HepG2 (cell line): ENCODE results near the gene MSH3. TPM values are rescaled to one million over a fixed set of nuclear protein-coding genes. Genes with fewer than 3 reads are reported as not detected.

Experiments used
- ATAC-seq: fragments of 200-7000 bp; cut with Tn5 transposase; 3 replicates; pipeline ENCODE4 v1.9.1; 2020; ENCODE audit warnings: mild to moderate bottlenecking, moderate library complexity
- BruUV-seq: library from RNA; stranded (reverse); fragments of 400-500 nt; replicated peaks from 2 replicates; lab custom pipeline; 2021; lab: Mats Ljungman, UMichigan
- CTCF ChIA-PET: fragments of 300-600 bp; formaldehyde crosslinking; extraction: SDS; loops from one replicate; lab custom pipeline; 2021; ENCODE audit warnings: low total read pairs, inconsistent platforms, low intra/inter-chr PET ratio; lab: Yijun Ruan, JAX
- POLR2A ChIA-PET: fragments of 350-600 bp; sonication (Branson Sonifier 250); formaldehyde crosslinking; loops from one replicate; lab custom pipeline; 2020; ENCODE audit warnings: antibody characterized with exemption, inconsistent platforms; lab: Yijun Ruan, JAX
- DNase-seq: peaks from one replicate; pipeline ENCODE4 v3.0.0-alpha.2; 2015; ENCODE audit warnings: low spot score
- FAIRE-seq: peaks from 3 replicates; lab custom pipeline; 2011; peaks lifted over from hg19 to GRCh38; lab: Jason Lieb, UNC
- H2AFZ ChIP-seq: one replicate; pipeline ENCODE4 v1.6.1; 2011; ENCODE audit warnings: low read length, inconsistent platforms
- H3K27ac ChIP-seq: fragments of 300-600 bp; 3 replicates; pipeline ENCODE4 v1.8.0; 2011; ENCODE audit warnings: mixed run types, mild to moderate bottlenecking, mixed read lengths, low read length, inconsistent platforms; ENCODE audit not compliant: insufficient read depth; ENCODE audit errors: extremely low read length
- H3K27me3 ChIP-seq, 2 experiments: fragments of 200-600 bp in 1 of 2; 2 replicates in 1 of 2; 3 replicates in 1 of 2; pipeline versions ENCODE4 v1.6.0 to v1.8.0; 2011; ENCODE audit warnings: low read length in 2 of 2, mild to moderate bottlenecking in 2 of 2, moderate library complexity in 2 of 2, inconsistent platforms in 1 of 2; ENCODE audit not compliant: insufficient read depth in 2 of 2, control insufficient read depth in 1 of 2
- H3K36me3 ChIP-seq, 2 experiments: fragments of 200-600 bp in 1 of 2; replicated peaks in 1 of 2; 2 replicates in 1 of 2; 3 replicates in 1 of 2; pipeline versions ENCODE4 v1.5.1 to v1.8.0; 2011; ENCODE audit warnings: low read length in 2 of 2, inconsistent platforms in 1 of 2; ENCODE audit not compliant: insufficient read depth in 2 of 2, control insufficient read depth in 1 of 2
- H3K4me1 ChIP-seq: 2 replicates; pipeline ENCODE4 v1.5.1; 2012; ENCODE audit warnings: low read length, inconsistent platforms; ENCODE audit not compliant: insufficient read depth
- H3K4me2 ChIP-seq: 2 replicates; pipeline ENCODE4 v1.6.0; 2011; ENCODE audit warnings: low read depth, low read length, inconsistent platforms
- H3K4me3 ChIP-seq, 3 experiments: fragments of 200-600 bp in 1 of 3; sonication (generic), shearing (Covaris generic) in 1 of 3; replicated peaks in 1 of 3; 2 replicates each; pipeline ENCODE4 v1.5.1; 2011 to 2016; ENCODE audit warnings: low read length in 3 of 3, inconsistent platforms in 2 of 3, low read depth in 2 of 3, mild to moderate bottlenecking in 2 of 3, control low read depth in 1 of 3, mixed read lengths in 1 of 3; ENCODE audit not compliant: insufficient read depth in 1 of 3
- H3K79me2 ChIP-seq: one replicate; pipeline ENCODE4 v1.6.1; 2011; ENCODE audit warnings: low read length, inconsistent platforms; ENCODE audit not compliant: insufficient read depth
- H3K9ac ChIP-seq: 2 replicates; pipeline ENCODE4 v1.6.0; 2011; ENCODE audit warnings: mild to moderate bottlenecking, low read depth, low read length, inconsistent platforms; ENCODE audit not compliant: insufficient read depth
- H3K9me3 ChIP-seq: 2 replicates; pipeline ENCODE4 v1.5.1; 2012; ENCODE audit warnings: mild to moderate bottlenecking, low read length
- H4K20me1 ChIP-seq: 2 replicates; pipeline ENCODE4 v1.6.0; 2011; ENCODE audit warnings: inconsistent platforms, mild to moderate bottlenecking, low read length, moderate library complexity; ENCODE audit not compliant: insufficient read depth
- BCL6 ChIP-seq: IDR thresholded peaks from 2 replicates; pipeline ENCODE4 v1.6.1; 2016; ENCODE audit warnings: missing genetic modification reagents, missing compliant biosample characterization
- FLYWCH1 ChIP-seq: sonication (generic); formaldehyde crosslinking; IDR thresholded peaks from 2 replicates; pipeline ENCODE4 v1.8.1; 2023; ENCODE audit warnings: mild to moderate bottlenecking, missing genetic modification reagents
- KLF12 ChIP-seq: sonication (generic); formaldehyde crosslinking; IDR thresholded peaks from 2 replicates; pipeline ENCODE4 v1.4.0; 2020; ENCODE audit warnings: missing genetic modification reagents, borderline replicate concordance
- NR2F1 ChIP-seq, 2 experiments: fragments of 450-650 bp in 1 of 2; formaldehyde crosslinking in 1 of 2; IDR thresholded peaks; 2 replicates each; pipeline versions ENCODE4 v1.5.0 to v1.6.1; 2016 to 2020; ENCODE audit warnings: mild to moderate bottlenecking in 1 of 2, missing compliant biosample characterization in 1 of 2, missing genetic modification reagents in 1 of 2, moderate library complexity in 1 of 2
- SRY ChIP-seq: sonication (generic); formaldehyde crosslinking; IDR thresholded peaks from 2 replicates; pipeline ENCODE4 v1.8.0; 2022; ENCODE audit warnings: mild to moderate bottlenecking, missing genetic modification reagents
- TOPORS ChIP-seq: sonication (generic); formaldehyde crosslinking; IDR thresholded peaks from 2 replicates; pipeline ENCODE4 v1.8.0; 2023; ENCODE audit warnings: mild to moderate bottlenecking, missing genetic modification reagents
- ZNF33A ChIP-seq: sonication (generic); formaldehyde crosslinking; IDR thresholded peaks from 2 replicates; pipeline ENCODE4 v1.5.1; 2020; ENCODE audit warnings: missing genetic modification reagents, mild to moderate bottlenecking, moderate library complexity, borderline replicate concordance
- ZNF607 ChIP-seq: sonication (generic); formaldehyde crosslinking; IDR thresholded peaks from 2 replicates; pipeline ENCODE4 v1.5.1; 2020; ENCODE audit warnings: missing genetic modification reagents, mild to moderate bottlenecking, borderline replicate concordance
- ZNF782 ChIP-seq: sonication (generic); formaldehyde crosslinking; IDR thresholded peaks from 2 replicates; pipeline ENCODE4 v1.4.0; 2020; ENCODE audit warnings: missing genetic modification reagents, mild to moderate bottlenecking, borderline replicate concordance
- ZNF816 ChIP-seq: sonication (generic); formaldehyde crosslinking; IDR thresholded peaks from 2 replicates; pipeline ENCODE4 v1.8.0; 2022; ENCODE audit warnings: missing genetic modification reagents, mild to moderate bottlenecking, borderline replicate concordance
- WGBS: methylation state at CpG from one replicate; pipeline ENCODE4 v1.1.6; 2017; ENCODE audit warnings: low lambda C conversion rate; 5-methylcytosine and 5-hydroxymethylcytosine counted together
- in situ Hi-C: cut with HindIII; loops from 2 replicates; pipeline ENCODE4 v1.10.0; 2017; ENCODE audit warnings: low pct_unique_long_range_greater_than_20kb; ENCODE audit not compliant: extremely low pct_ligation_motif_present
- intact Hi-C: fragments of 100-400 bp; cut with micrococcal nuclease; formaldehyde crosslinking; loops from one replicate; pipeline ENCODE4 v1.10.0; 2022; ENCODE audit not compliant: unreplicated experiment
- polyA plus RNA-seq, 8 experiments: library from polyadenylated mRNA; depleted of rRNA in 3 of 8; stranded (reverse) in 7 of 8; unstranded in 1 of 8; fragments of >200 nt; fragmentation: Illumina TruSeq in 4 of 8; extraction: Trizol in 4 of 8; gene quantifications; 2 replicates each; pipeline versions ENCODE4 v1.2.1 to v1.2.3, GENCODE V29; 2011 to 2016; ENCODE audit warnings: low read depth in 4 of 8, missing spikeins in 1 of 8, mixed read lengths in 1 of 8; ENCODE audit not compliant: insufficient read depth in 1 of 8
- total RNA-seq, 5 experiments: library from RNA; depleted of rRNA; stranded (reverse); fragments of >200 nt; fragmentation: Illumina TruSeq; extraction: Trizol; gene quantifications; 2 replicates each; pipeline ENCODE4 v1.2.3, GENCODE V29; 2016; ENCODE audit warnings: low read depth in 1 of 5
- TF ChIP-seq, protein P1 (sequence below): sonication (generic); formaldehyde crosslinking; IDR thresholded peaks from 2 replicates; pipeline ENCODE4 v1.8.0; 2022; ENCODE audit warnings: mild to moderate bottlenecking, missing genetic modification reagents, moderate library complexity
- TF ChIP-seq, protein P2 (sequence below): sonication (generic); formaldehyde crosslinking; IDR thresholded peaks from 2 replicates; pipeline ENCODE4 v1.4.0; 2020; ENCODE audit warnings: missing genetic modification reagents

Gene MSH3
- total and polyA plus RNA-seq, 2 of the 13 experiments (the other 11 are each of a cell fraction or from before 2014, with no cell fraction given): 4.0 to 16.4 TPM

DNA sequence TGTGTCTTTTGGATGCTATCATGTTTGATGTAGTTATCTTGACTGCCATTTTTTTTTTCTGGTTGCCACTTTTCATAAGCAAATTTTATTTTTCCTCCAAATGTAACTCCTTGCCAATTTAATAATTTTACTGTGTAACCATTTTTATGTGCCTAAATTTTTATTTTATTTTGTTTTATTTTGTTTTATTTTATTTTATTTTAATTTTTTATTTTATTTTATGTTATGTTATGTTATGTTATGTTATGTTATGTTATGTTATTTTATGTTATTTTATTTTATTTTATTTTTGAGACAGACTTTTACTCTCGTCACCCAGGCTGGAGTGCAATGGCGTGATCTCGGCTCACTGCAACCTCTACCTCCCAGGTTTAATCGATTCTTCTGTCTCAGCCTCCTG lies 108.1 kb downstream of the MSH3 start:
- WGBS: over 99% methylated on average over 4 of the region's 4 CpGs
- intact Hi-C loops (no loop called here), in situ Hi-C loops (no loop called here)
- DNase-seq: no peak
- ChIA-PET CTCF (no interaction called here), POLR2A (no interaction called here)
- Histone ChIP-seq H3K9ac (no peak overlapping the region), H3K4me1 (no peaks in the 10 kb centered on the region), H3K9me3 (no peaks in the 10 kb centered on the region), H3K4me3 (no peak overlapping the region), H2AFZ (no peak overlapping the region), H3K27me3 (no peaks in the 10 kb centered on the region), H4K20me1 (no peaks in the 10 kb centered on the region), H3K4me2 (no peak overlapping the region), H3K36me3 (peaks cover 0 to 6% of the 10 kb centered on the region in 2 experiments; a peak in 1 of 5 replicates), H3K79me2 (no peaks in the 10 kb centered on the region), H3K27ac (no peak overlapping the region)
- BruUV-seq: no TSS peak
- no peak for ATAC-seq
- no peak for FAIRE-seq
- TF ChIP-seq ZNF33A (CRISPR knock-in tag) (no peak), ZNF816 (CRISPR knock-in tag) (no peak), FLYWCH1 (no peak), TOPORS (CRISPR knock-in tag) (no peak), ZNF782 (no peak), BCL6 (CRISPR knock-in tag) (no peak), SRY (no peak), NR2F1 (CRISPR knock-in tag; IDR thresholded peaks at IDR 0.05) (no peak), ZNF607 (CRISPR knock-in tag) (no peak), KLF12 (CRISPR knock-in tag) (no peak)
- TF ChIP-seq, protein P1, sequence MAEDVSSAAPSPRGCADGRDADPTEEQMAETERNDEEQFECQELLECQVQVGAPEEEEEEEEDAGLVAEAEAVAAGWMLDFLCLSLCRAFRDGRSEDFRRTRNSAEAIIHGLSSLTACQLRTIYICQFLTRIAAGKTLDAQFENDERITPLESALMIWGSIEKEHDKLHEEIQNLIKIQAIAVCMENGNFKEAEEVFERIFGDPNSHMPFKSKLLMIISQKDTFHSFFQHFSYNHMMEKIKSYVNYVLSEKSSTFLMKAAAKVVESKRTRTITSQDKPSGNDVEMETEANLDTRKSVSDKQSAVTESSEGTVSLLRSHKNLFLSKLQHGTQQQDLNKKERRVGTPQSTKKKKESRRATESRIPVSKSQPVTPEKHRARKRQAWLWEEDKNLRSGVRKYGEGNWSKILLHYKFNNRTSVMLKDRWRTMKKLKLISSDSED (CRISPR knock-in tag): no peak
- TF ChIP-seq, protein P2, sequence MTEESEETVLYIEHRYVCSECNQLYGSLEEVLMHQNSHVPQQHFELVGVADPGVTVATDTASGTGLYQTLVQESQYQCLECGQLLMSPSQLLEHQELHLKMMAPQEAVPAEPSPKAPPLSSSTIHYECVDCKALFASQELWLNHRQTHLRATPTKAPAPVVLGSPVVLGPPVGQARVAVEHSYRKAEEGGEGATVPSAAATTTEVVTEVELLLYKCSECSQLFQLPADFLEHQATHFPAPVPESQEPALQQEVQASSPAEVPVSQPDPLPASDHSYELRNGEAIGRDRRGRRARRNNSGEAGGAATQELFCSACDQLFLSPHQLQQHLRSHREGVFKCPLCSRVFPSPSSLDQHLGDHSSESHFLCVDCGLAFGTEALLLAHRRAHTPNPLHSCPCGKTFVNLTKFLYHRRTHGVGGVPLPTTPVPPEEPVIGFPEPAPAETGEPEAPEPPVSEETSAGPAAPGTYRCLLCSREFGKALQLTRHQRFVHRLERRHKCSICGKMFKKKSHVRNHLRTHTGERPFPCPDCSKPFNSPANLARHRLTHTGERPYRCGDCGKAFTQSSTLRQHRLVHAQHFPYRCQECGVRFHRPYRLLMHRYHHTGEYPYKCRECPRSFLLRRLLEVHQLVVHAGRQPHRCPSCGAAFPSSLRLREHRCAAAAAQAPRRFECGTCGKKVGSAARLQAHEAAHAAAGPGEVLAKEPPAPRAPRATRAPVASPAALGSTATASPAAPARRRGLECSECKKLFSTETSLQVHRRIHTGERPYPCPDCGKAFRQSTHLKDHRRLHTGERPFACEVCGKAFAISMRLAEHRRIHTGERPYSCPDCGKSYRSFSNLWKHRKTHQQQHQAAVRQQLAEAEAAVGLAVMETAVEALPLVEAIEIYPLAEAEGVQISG: no peak
